AG09319 (cell line): Measurements from ENCODE around the gene ANKRD13A.
"Not testable (repeated sequence)": the region's sequence is repeated elsewhere in the genome, so short reads cannot be mapped to it uniquely, and the experiment has no call there.

Experiments used
- DNase-seq: peaks from one replicate; pipeline ENCODE4 v3.0.0-alpha.2; 2010; ENCODE audit warnings: low read depth; ENCODE audit errors: extremely low read depth
- TF ChIP-seq, protein P1 (sequence below): IDR thresholded peaks from 2 replicates; pipeline ENCODE4 v1.5.1; 2011; ENCODE audit warnings: low read depth, mild to moderate bottlenecking, inconsistent platforms, low read length, moderate library complexity

The ANKRD13A gene

DNA sequence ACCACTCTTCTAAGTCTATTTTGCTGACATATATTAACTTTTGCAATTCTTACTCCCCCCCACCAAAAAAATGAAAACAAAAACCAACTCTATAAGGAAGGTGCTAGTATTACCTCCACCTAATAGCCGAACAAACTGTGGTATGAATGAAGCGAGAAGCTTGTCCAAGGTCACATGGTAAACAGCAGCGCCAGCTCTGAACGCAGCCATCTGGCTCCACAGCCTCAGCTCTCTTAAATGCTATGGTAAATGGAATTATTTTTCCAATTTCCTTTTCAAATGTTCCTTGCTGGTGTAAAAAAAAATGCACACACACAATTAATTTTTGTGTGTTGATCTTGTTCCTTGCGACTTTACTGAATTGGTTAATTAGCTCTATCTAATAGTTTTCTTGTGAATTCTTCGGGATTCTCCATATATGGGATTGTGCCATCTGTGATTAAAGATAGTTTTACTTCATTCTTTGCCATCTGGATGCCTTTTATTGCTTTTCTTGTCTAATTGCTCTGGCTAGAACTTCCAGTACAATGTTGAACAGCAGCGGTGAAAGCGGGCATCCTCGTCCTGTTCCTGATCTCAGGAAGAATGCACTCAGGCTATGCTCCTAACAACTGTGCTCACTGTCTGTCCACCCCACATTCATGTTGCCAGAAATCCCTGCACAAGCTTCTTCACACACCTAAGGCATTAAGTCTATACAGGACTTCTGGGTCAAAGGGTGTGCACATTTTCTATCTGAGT, 59.8 kb downstream of the ANKRD13A start:
- TF ChIP-seq, protein P1, sequence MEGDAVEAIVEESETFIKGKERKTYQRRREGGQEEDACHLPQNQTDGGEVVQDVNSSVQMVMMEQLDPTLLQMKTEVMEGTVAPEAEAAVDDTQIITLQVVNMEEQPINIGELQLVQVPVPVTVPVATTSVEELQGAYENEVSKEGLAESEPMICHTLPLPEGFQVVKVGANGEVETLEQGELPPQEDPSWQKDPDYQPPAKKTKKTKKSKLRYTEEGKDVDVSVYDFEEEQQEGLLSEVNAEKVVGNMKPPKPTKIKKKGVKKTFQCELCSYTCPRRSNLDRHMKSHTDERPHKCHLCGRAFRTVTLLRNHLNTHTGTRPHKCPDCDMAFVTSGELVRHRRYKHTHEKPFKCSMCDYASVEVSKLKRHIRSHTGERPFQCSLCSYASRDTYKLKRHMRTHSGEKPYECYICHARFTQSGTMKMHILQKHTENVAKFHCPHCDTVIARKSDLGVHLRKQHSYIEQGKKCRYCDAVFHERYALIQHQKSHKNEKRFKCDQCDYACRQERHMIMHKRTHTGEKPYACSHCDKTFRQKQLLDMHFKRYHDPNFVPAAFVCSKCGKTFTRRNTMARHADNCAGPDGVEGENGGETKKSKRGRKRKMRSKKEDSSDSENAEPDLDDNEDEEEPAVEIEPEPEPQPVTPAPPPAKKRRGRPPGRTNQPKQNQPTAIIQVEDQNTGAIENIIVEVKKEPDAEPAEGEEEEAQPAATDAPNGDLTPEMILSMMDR, result no peak
- no peak for DNase-seq

DNA sequence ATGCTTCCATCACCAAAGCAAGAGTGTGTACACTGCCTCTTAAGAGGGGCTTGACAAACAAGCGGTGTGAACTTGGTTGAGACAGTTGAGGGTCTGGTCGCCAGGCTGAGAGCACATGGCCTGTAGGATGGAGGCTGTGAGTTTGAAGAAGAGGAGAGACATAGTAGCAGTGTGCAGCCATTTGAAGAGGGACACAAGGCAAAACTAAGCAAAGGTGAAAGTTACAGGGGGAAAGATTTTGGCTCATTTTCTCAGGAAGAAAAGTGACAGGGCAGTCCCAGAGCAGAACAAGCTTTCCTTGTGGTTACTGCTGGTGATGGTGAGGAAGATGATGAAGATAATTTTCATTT, 60.4 kb downstream of the ANKRD13A start:
- no peak for DNase-seq
- TF ChIP-seq, protein P1, result no peak

DNA sequence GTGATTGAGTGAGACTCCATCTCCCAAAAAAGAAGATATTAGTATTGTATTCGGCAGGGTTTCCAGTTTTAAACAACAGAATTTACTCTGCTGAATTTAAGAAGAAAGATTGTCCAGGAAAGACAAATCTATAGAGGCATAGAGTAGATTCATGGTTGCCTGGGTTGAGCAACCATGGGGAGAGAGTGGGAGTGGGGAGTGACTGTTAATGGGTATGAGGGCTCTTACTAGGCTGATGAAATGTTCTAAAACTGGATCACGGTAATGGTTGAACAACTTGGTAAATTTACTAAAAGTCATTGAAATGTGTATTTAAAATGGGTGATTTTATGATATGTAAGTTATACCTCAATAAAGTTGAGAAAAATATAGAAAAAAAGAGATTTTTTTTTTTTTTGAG, 63.0 kb downstream of the ANKRD13A start:
- no peak for DNase-seq
- TF ChIP-seq, protein P1, result no peak

DNA sequence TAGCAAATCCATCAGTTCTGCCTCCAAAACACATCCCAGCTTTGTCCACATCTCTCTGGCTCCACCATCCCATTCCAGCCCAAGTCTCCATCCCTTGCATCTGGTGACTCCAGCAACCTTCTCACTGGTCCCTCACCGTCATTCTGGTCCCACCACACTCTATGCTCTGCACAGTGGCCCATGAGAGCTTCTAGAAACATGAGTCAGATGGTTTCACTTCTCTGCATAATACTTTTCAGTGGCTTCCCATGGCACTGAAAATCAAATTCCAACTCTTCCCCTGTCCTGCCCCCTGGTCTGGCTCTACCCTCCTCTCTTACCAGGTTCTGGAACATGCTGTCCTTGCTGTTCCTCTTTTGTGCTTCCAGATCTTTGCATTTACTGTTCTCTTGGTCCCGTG, 66.3 kb downstream of the ANKRD13A start:
- TF ChIP-seq, protein P1, result no peak
- no peak for DNase-seq

DNA sequence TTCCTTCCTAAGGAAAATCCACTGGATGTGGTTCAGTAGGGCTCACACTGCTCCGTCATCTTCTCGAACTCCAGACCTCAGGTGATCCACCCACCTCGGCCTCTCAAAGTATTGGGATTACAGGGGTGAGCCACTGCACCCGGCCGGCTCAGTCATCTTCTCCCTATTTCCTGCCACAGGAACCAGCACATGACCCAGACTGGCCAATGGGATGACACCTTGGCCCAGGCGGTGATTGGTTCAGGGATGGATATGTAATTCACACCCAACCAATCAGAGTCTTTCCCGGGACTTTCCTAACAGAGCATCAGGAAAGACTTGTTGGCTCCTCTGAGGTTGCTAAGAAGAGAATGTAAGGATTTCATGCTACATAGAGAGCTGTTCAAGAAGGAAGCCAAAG, 68.3 kb downstream of the ANKRD13A start:
- DNase-seq, result no peak
- TF ChIP-seq, protein P1, result no peak

DNA sequence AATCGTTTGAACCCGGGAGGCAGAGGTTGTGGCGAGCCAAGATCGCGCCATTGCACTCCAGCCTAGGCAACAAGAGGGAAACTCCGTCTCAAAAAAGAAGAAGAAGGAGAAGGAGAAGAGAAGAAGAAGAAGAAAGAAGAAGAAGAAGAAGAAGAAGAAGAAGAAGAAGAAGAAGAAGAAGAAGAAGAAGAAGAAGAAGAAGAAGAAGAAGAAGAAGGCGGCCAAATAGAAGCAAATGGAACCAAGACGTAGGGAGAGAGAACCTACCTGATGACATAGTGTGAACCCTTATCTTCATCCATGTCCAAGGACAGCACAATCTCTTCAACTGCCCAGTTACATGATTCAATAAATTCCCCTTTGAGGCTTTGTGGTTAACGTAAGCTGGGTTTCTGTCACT, 68.9 kb downstream of the ANKRD13A start:
- not testable (repeated sequence) for DNase-seq

DNA sequence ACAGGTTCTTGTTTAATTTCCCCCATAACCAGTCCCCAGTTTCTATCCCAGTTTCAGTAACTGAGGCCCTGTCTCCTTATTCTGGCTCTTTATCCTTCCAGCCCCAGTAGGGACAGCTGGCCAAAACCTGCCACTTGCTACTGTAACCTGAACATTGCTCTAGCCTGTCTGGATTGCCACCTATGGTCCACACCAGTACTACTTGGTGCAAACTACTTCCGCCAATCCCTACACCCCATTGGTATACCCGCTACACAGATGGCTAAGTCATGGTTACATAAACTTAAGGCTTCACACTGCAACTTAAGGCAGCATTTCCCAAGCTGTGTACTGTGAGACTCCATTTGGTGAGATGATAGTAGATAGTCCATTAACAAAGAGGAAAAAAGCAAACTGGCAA, 69.4 kb downstream of the ANKRD13A start:
- TF ChIP-seq, protein P1, result no peak
- no peak for DNase-seq

DNA sequence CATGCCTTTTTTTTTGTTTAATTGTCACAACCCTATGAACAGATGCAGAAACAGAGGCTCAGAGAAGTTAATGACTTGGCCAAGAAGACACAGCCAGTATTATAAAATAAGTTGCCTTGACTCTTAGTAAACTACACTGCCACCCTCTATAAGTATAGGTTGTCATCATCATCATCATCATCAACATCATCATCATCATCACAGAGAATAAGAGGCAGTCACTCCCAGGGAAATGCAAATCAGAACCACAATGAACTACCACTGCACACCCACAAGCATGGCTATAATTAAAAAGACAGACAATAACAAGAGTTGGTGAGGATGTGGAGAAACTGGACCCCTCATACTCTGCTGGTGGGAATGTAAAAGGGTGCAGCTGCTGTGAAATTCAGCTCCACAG, 72.3 kb downstream of the ANKRD13A start:
- TF ChIP-seq, protein P1, result no peak
- no peak for DNase-seq
